HS-5 (cell line): Measurements from ENCODE around the gene SPANXN4.

Experiments used
- DNase-seq: peaks from one replicate; pipeline ENCODE4 v3.0.0-alpha.2; 2012; ENCODE audit warnings: low read depth

SPANXN4 gene, protein sequence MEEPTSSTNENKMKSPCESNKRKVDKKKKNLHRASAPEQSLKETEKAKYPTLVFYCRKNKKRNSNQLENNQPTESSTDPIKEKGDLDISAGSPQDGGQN

DNA sequence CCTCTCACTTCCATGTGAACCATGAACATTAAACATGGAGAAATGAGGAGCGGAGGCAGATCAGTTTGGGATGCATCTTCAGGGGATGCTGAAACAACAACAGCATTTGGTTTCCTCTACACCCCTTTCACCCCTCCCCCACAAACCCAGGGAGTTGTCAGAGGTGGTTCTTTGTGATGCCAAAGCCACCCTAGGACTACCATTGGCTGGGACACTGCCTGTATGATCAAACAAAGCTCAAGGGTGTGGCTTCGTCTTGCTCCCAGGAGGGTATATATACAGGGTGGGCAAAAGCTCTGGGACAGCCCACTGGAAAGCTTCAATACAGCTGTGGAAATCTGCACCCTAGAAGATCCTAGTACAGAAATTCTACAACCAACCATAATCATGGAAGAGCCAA is at the start of gene SPANXN4:
Gene SPANXN4 (plus strand): TSS at position 301 of the 400 bp plus-strand sequence. CDS start 87 bp downstream, at position 388.
- no peak for DNase-seq

DNA sequence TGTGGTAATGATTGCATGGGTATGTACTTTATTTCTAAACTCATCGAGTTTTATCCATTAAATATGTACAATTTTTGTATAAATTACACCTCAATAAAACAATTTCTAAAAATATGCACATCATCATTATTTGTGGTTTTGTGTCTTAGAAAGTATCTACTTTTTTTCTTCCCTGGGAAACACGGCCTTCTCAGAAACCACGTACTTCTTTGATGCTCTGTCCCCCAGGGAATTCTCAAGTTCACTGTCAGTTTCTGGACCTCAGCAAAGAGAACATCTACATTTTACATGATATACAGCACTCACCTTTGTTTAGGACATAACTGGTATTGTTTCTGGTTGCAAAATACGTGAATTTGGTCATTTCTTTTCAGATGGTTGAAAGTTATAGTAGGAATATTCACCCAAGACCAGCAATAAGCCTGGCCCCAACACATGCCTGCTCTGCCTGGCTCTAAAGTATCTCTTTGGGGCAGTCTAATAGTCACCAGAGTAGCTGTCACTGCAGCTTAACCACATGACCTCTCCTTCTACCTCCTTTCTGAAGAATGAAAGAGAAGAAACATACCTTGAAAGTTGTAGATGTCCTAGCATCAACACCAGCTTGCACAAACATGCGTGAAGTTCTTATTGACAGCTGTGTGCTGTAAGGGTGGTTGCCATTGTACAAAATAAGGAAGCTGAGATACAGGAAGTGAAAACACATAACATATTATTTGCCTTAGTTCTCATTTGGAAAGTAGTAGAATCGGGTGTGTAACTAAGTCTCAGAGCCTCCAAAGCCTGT is 48.4 kb upstream of the SPANXN4 start:
- DNase-seq: no peak

DNA sequence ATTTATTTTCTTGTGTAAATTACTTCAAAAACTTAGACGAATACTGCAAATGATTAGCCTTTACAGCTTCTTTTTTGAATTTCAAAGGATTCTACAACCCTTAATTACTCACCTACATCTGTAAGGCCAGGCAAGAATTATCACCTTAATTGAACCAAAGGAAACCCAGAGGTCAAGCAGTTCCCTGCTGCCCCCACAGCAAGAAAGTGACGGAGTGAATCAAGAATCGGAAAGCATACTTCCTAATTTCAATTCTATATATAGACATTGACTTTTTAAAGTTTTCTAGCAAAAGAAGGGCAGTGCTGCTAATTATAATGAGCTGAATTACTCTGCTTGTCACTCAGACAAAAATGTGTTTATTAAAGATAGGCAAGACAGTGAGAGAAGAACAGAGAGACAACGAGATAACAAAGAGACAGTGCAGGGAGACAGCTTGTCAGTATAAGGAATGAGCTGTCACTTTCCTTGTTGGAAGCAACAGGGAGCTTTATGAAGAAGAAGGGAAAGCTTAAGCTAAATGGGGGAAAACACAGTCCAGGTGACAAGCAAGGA is 47.5 kb upstream of the SPANXN4 start:
- no peak for DNase-seq

DNA sequence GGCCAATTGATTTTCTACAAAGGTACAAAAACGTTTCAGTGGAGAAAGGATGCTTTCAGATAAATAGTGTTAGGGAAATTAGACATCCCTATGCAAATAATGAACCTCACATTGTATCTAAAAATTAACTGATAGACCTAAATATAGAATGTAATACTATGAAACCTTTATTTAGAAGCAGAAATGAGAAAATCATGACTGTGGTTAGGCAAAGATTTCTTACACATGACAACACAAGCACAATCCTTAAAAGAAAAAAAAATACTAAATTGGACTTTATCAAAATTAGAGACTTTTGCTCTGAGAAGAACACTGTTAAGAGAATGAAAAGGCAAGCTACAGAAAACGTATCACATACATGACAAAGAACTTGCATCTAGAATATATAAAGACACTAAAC is 43.0 kb upstream of the SPANXN4 start:
- DNase-seq: no peak

- no peak for DNase-seq
Observed at GRCh38 chrX:142994988-142995387, 30.7 kb upstream of the SPANXN4 start.

GRCh38 chrX:142998447-142999198 is 27.1 kb upstream of the SPANXN4 start:
- peak; percentile 32 for DNase-seq

DNA sequence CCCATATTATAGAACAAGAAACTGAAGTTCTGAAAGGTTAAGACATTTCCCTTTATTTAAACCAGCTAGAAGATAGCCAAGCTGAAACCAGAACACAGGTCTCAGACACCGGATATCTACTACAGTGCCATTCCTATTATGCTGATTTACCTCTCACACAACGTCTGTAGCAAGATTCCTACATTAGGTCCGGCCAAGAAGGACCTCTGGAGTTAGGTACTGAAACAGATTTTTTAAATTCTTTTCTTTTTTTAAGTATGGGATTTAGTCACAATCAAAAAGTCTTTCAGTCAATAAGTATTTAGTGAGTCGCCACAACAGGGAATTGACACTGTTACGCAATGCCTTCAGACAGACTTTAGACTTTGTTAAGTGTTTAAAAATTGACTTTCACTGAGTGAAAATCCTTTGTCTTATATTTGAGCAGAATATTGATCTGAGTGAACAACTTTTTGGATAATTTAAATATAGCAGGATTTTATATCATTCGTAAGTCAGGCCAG is 26.5 kb upstream of the SPANXN4 start:
- no peak for DNase-seq

DNA sequence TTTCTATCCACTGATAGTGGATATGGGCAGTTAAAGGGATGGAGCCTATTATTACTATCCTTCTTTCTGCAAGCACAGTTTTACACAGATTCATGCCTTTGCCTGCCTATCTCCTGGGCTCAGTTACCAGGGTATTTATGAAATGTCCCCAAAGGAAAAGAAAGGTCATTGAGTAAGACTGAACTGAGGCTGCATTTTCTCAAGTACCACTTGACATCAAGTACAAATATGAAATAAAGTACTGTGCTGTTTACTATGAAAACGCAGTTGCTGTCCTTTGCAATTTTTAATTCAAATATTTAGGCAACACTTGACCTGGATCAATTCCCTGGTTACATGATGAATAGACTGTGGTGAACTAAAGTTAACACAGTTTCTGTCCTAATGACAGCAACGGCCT is 23.5 kb upstream of the SPANXN4 start:
- DNase-seq: no peak

DNA sequence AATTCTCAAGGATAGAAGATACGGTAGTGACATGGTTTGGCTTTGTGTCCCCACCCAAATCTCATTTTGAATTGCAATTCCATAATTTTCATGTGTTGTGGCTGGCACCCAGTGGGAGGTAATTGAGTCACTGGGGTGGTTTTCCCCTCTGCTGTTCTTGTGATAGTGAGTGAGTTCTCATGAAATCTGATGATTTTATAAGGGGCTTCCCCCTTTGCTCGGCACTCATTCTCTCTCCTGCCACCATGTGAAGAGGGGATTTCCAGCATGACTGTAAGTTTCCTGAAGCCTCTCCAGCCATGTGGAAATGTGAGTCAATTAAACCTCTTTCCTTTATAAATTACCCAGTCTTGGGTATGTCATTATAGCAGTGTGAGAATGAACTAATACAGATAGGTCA is 8.5 kb upstream of the SPANXN4 start:
- no peak for DNase-seq

- DNase-seq: no peak
Observed at GRCh38 chrX:143027275-143027674, 1.5 kb downstream of the SPANXN4 start.

DNA sequence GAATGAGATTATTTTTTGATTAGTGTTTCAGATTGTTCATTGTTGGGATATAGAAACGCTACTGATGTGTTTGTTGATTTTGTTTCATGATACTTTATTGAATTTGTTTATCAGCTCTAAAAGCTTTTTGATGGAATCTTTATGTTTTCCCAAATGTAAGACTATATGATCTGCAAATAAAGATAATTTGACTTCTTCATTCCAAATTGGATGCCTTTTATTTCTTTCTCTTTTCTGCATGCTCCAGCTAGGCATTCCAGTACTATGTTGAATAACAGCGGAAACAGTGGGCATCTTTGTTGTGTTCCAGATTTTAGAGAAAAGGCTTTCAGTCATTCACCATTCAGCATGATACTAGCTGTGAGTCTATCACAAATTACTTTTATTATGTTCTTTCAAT is 21.8 kb downstream of the SPANXN4 start:
- DNase-seq: no peak

GRCh38 chrX:143058120-143058519 is 32.4 kb downstream of the SPANXN4 start:
- no peak for DNase-seq

DNA sequence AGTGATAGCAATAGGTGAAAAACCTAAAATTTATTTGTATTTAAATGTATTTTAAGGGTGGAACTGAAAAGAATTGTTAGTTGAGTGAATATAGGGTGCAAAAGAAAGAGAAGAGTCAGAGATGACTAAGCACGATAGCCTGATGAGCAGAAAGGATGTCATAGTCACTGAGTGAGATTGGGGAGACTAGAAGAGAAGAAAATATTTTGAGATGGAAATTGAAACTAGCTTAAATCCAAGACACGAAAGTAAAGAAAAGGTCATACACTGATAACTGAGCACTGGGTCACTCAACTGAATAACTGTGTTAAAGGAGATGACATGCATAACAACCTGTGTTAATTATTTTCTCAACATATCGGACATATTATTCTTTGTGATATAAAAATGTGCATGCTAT is 55.5 kb downstream of the SPANXN4 start:
- DNase-seq: no peak

DNA sequence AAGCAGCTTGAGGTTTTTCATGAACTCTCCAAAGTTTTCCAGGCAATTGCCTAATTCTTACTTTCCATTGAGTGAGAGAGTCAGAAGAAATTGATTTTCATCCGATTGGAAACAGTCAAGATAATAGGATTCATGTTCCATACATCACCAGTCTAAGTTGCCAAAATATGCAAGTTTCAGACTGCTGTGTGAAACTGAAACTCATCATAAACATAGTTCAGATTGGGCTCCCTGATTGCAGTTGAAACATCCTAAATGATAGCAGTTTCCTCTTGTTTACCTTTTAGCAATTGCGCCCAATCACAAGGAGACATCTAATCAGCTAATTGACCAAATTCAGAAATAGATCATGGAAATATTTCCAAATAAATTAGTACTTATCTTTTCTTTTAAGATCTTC is 56.8 kb downstream of the SPANXN4 start:
- no peak for DNase-seq
